HG03045 (cell line): ENCODE results near the gene CDH22.

Source experiments
- ATAC-seq: cut with Tn5 transposase; IDR thresholded peaks from one replicate; pipeline ENCODE4 v1.9.1; 2021; ENCODE audit warnings: mild to moderate bottlenecking, moderate library complexity; ENCODE audit not compliant: unreplicated experiment

CDH22 gene

GRCh38 chr20:46174469-46175126, 133.7 kb downstream of the CDH22 start:
- ATAC-seq, result no peak

DNA sequence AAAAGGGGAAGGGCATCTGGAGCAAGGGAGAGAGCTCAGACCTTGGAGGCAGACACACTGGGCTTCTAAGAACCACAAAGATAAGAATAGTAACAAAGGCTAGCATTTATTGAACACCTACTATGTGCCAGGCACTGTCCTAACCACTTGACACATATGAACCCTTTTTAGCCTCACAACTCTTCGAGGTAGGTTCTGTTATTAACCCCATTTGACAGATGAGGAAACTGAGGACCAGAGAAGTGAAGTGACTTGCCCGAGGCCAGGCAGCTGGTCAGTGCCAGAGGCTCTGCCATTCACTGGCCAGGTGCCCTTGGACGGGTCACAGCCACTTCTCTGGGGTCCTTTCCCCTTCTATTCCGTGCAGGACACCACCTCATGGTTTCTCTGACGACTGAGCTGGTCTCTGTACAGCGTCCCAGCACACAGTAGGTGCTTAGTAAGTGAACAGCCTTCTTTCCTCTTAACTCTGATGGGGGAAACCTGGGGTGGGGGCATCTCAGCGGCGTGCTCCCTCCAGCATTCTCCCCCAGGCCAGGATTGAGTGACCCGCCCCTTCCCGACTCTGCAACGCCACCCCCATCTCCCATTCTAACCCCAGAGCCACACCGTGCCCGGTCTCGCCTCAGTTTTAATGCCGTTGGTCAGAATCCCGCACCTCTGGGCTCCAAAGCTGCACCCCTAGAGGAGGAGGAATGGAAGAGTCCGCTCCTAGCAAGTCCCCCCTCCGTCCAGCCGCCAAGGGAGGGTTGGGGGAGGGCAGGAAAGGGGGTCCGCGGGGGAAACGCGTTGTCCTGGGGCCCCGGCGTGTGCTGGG, 134.4 kb downstream of the CDH22 start:
- no peak for ATAC-seq

GRCh38 chr20:46172961-46173536, 135.2 kb downstream of the CDH22 start:
- no peak for ATAC-seq

GRCh38 chr20:46172455-46172854, 135.8 kb downstream of the CDH22 start:
- no peak for ATAC-seq

DNA sequence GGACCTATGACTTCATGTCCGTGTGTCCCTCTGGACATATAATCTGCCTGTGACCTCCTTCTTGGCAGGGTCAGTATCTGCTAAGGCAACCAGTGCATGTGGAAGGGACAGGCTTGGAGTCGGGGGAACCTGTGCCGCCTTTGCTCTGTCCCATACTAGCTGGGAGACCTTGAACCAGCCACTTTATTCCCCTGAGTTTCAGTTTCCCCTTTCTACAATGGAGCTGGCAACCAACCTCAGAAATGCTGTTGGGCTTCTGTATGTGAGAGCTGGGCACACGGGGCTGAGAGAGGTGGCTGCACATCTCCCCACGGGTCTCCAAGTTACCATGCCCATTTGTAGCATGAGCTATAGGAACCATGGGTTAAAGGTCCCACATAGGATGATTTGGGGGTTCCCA, 136.4 kb downstream of the CDH22 start:
- ATAC-seq, result no peak

- no peak for ATAC-seq
These were observed 136.8 kb downstream of the CDH22 start for GRCh38 chr20:46171476-46171875.

- ATAC-seq, result no peak
These were observed 138.8 kb downstream of the CDH22 start for GRCh38 chr20:46169245-46170171.

DNA sequence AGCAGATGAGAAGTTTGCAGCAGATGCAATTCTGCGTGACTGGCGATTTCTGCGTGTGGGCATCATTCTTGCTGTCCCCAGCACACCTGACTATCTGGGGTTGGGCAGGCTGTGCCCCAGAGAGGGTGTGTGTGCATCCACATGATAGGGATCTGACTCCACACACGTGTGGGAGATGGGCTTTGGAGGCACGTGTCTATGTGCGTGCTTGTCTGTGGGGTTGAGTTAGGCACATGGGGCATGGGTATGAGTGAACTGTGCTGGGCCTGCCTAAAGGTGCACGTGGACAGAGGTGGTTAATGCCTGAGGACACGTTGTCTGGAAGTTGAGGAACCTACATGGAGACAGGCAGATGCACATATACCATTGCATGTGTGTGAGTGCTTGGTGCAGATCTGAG, 139.9 kb downstream of the CDH22 start:
- no peak for ATAC-seq

- ATAC-seq, result no peak
These were observed 141.2 kb downstream of the CDH22 start for GRCh38 chr20:46167080-46167479.

DNA sequence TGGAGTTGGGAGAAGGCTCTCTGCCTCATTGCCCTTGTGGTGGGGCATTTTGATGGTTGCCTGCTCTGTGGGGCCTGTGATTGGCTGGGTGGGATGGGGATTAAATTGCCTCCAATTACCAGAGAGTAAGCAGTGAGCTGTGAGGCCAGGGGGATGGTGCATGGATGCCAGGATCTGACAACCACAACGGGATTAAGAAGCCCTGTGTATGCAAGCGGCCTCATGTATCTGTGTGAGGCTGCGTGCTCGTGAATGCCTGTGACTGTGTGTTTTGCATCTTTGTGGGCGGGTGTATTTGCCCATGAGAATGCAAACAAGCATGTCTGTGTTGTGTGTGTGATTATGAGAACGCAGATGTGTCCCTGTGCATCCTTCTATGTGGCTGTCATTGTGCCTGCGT, 144.0 kb downstream of the CDH22 start:
- ATAC-seq, result no peak

GRCh38 chr20:46161921-46162320, 146.4 kb downstream of the CDH22 start:
- no peak for ATAC-seq

DNA sequence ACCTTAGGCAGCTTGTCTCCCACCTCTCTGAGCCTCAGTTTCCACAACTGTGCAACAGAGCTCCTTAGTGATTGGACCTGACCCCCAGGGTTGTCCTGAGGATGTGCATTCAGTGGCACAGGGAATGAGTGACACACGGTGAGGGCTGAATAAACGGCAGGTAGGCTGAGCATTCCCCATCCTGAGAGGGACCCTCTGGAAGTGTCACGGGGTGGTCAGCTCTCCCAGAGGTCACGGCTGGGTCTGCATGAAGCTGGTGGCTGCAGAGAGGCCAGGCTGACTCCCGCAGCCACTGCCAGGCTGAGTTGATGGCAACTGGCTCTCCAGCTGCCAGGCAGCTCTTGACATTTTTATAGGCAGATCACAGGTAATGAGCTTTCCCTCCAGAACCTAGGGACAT, 147.6 kb downstream of the CDH22 start:
- ATAC-seq, result no peak

DNA sequence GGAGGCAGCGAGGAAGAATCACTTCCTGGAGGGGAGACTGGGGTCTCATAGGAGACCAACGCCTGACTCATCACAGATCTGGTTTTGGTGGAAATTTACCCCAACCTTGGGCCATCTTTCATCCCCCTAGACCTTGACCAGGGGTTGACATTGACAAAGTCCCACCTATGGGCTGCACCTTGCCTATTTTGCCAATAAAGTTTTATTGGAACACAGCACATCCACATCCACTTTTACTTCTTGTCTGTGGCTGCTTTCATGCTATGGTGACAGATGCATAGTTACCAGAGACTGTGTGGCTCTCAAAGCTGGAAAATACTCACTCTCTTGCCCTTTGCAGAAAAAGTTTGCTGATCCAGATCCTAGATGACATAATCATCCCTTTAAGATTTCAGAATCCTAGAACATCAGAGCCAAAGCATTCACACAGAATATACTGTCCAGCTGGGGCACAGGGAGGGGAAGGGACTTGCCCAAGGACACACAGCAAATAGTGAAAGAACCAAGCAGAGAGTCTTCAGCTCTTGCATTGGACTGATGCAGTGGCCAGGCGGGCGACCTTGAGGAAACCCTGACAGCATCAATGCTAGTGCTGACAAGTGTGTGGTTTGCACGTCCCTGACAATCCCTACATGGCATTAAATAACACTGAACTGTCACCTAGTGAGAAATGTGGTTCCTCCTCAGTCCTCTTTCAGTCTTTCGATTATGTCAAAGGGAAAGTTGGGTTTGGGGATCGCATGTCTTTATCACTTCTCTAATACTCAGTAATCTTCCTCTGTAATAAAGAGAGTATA, 149.0 kb downstream of the CDH22 start:
- no peak for ATAC-seq

- no peak for ATAC-seq
These were observed 149.8 kb downstream of the CDH22 start for GRCh38 chr20:46158476-46158987.

DNA sequence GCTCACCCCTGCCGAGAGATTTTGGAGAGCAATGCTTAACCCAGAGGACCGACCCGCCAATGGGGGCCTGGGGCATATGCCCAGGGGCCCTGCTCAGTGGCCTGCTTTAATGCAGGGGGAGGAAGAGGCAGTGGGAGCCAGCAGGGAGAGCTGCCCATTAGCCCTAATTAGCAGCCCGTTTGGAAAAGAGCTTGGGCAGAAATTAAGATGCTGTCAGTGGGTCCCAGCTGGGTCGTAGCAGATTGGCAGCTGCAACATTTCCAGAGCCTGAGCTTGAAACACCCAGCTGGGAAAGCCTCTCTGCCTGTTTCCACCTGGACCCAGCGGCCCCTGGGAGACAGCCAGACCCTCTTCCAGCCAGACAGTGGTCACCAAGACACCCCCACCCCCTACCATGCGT, 150.7 kb downstream of the CDH22 start:
- no peak for ATAC-seq

DNA sequence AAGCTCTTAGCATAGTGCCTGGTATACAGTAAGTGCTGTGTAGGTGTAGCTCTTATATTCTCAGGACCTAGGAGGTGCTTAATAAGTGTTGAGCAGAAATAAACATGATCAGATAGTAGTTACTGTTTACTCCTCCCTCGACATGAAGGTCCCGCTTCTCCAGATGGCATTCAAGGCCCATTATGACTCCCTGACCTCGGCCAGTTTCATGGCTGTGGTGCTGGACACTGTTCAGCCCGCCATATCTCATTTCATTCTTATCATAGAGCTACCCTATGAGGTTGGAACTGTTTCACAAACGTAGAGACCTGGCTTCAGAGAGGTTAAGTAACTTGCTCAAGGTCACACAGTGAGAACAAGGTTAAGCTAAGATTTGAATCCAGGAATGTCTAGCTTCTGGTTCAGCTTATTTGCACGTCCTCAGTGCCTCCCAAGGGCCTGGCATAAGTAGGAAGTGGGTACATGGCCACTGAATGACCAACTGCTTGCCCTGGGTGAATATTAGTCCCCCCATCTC, 151.2 kb downstream of the CDH22 start:
- no peak for ATAC-seq

DNA sequence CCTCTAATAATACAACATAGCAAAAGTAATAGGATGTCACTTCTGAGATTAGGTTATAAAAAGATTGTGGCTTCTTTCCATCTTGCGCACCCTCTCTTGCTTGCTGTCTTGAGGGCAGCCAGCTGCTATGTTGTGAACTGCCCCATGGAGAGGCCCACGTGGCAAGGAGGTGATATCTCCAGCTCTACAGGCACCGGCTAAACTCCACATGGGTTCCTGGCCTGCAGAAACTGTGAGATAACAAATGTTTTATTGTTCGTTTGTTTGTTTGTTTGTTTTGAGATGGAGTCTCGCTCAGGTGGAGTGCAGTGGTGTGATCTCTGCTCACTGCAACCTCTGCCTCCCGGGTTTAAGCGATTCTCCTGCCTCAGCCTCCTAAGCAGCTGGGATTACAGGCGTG, 152.2 kb downstream of the CDH22 start:
- no peak for ATAC-seq

DNA sequence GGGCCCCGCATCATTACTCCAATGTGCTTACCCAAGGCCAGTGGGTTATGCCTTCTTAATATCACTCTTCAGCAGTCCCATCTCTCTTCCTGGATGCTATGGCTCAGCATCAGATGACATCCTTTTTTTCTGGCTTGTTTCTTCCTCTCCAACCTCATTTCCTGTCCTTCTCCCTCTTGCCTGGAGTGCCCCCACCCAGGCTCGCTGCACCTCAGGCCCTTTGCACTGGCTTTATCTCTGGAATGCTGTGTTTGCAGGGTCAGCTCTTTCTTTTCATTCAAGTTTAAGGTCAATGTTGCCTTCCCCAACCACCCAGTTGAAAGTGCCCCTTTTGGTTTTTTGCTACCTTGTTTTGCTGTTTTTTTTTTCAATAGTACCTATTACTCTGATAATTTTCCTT, 153.5 kb downstream of the CDH22 start:
- ATAC-seq, result no peak

DNA sequence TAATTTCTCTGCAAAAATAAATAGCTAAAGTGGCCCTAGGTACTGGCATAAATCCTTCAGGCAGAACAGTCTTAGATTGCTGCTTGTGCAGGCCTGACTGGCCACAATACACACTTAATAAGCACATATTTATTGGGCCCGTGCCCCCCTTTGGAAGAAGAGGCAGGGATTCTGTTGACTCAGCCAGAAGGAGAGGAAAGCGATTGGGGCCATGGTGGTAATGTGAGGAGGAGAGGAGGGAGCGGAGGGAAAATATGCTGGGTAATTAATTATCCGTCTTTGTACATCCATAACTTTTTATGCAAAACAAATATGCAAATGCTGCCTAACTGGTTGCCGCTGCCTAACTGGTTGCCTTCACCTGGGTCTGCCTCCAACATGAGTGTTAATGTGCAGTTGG, 154.0 kb downstream of the CDH22 start:
- no peak for ATAC-seq
